HS-5 (cell line): ENCODE measurements around the gene UGGT1.

Source experiments
- DNase-seq: peaks from one replicate; pipeline ENCODE4 v3.0.0-alpha.2; 2012; ENCODE audit warnings: low read depth

Gene UGGT1

GRCh38 chr2:128090945-128091725 lies at the start of gene UGGT1:
UGGT1 (plus strand) TSS chr2:128091200; CDS start chr2:128091358, 158 bp downstream.
- peak; percentile 91 for DNase-seq

GRCh38 chr2:128041561-128041960 lies 49.4 kb upstream of the UGGT1 start:
- DNase-seq = no peak

- DNase-seq = no peak
Measured at GRCh38 chr2:128043041-128043440, 48.0 kb upstream of the UGGT1 start.

- no peak for DNase-seq
Measured at GRCh38 chr2:128053331-128053730, 37.7 kb upstream of the UGGT1 start.

GRCh38 chr2:128054104-128054885 lies 36.7 kb upstream of the UGGT1 start:
- DNase-seq = no peak

GRCh38 chr2:128057334-128057733 lies 33.7 kb upstream of the UGGT1 start:
- no peak for DNase-seq

- no peak for DNase-seq
Measured at GRCh38 chr2:128058114-128058513, 32.9 kb upstream of the UGGT1 start.

GRCh38 chr2:128062571-128062970 lies 28.4 kb upstream of the UGGT1 start:
- no peak for DNase-seq

GRCh38 chr2:128064353-128064752 lies 26.6 kb upstream of the UGGT1 start:
- DNase-seq = no peak

- DNase-seq = no peak
Measured at GRCh38 chr2:128069769-128070168, 21.2 kb upstream of the UGGT1 start.

GRCh38 chr2:128073278-128073677 lies 17.7 kb upstream of the UGGT1 start:
- no peak for DNase-seq

GRCh38 chr2:128076461-128077106 lies 14.4 kb upstream of the UGGT1 start:
- no peak for DNase-seq

- DNase-seq = no peak
Measured at GRCh38 chr2:128084757-128085156, 6.2 kb upstream of the UGGT1 start.

GRCh38 chr2:128086244-128086643 lies 4.8 kb upstream of the UGGT1 start:
- no peak for DNase-seq

GRCh38 chr2:128090575-128090944 lies 440 bp upstream of the UGGT1 start:
- DNase-seq = no peak

GRCh38 chr2:128091726-128092080 lies 703 bp downstream of the UGGT1 start:
- DNase-seq = no peak

- DNase-seq = no peak
Measured at GRCh38 chr2:128092656-128093055, 1.7 kb downstream of the UGGT1 start.

- no peak for DNase-seq
Measured at GRCh38 chr2:128093762-128094161, 2.8 kb downstream of the UGGT1 start.

- DNase-seq = no peak
Measured at GRCh38 chr2:128095201-128095600, 4.2 kb downstream of the UGGT1 start.

GRCh38 chr2:128103407-128103806 lies 12.4 kb downstream of the UGGT1 start:
- no peak for DNase-seq

GRCh38 chr2:128105072-128105471 lies 14.1 kb downstream of the UGGT1 start:
- DNase-seq = no peak

GRCh38 chr2:128108166-128108565 lies 17.2 kb downstream of the UGGT1 start:
- no peak for DNase-seq

GRCh38 chr2:128109243-128109642 lies 18.2 kb downstream of the UGGT1 start:
- no peak for DNase-seq
